Right lobe of liver (tissue), 4 donors: Measurements from ENCODE around the gene GRAP2.

Experiments used
- POLR2A ChIP-seq: fragments of 450-650 bp; IDR thresholded peaks from one replicate; pipeline ENCODE4 v1.6.1; 2017; ENCODE audit warnings: antibody characterized with exemption, mild to moderate bottlenecking
- TF ChIP-seq, protein P1 (sequence below), 4 donors: fragments of 200-600 bp in 3 of 4; fragments of 450-650 bp in 1 of 4; IDR thresholded peaks; one replicate each; pipeline versions ENCODE4 v1.5.1 to v1.8.0; 2016 to 2022; ENCODE audit warnings: antibody characterized with exemption in 4 of 4, mild to moderate bottlenecking in 2 of 4
- donor health status: DM: no; HTN: no; CAD: no.
- donor health status: DM: no; HTN: no; CAD: no.
- donor health status: DM: no; HTN: yes; CAD: no.

DNA sequence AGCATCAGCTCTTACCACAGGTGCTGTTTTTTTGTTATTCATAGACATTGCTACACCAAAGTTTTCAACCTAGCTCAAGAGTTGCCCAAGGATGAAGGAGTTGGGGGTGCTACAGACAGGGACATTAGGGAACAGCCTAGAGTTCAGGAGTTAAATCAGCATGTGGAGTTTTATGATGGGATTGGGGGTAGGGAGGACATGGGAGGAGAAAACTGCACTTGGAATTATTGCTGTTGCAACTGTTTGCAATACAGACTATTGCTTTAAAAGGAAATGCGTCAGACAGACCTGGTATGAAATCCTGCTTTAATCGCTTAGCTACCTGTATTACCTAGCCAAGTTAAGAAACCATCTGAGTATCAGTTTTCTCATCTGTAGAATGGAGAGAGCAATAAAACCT lies 65.6 kb downstream of the GRAP2 start:
- TF ChIP-seq, protein P1, sequence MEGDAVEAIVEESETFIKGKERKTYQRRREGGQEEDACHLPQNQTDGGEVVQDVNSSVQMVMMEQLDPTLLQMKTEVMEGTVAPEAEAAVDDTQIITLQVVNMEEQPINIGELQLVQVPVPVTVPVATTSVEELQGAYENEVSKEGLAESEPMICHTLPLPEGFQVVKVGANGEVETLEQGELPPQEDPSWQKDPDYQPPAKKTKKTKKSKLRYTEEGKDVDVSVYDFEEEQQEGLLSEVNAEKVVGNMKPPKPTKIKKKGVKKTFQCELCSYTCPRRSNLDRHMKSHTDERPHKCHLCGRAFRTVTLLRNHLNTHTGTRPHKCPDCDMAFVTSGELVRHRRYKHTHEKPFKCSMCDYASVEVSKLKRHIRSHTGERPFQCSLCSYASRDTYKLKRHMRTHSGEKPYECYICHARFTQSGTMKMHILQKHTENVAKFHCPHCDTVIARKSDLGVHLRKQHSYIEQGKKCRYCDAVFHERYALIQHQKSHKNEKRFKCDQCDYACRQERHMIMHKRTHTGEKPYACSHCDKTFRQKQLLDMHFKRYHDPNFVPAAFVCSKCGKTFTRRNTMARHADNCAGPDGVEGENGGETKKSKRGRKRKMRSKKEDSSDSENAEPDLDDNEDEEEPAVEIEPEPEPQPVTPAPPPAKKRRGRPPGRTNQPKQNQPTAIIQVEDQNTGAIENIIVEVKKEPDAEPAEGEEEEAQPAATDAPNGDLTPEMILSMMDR (IDR thresholded peaks at IDR 0.05), result no peak
- no peak for TF ChIP-seq POLR2A
